ENCODE results near the gene IL4.

DNA sequence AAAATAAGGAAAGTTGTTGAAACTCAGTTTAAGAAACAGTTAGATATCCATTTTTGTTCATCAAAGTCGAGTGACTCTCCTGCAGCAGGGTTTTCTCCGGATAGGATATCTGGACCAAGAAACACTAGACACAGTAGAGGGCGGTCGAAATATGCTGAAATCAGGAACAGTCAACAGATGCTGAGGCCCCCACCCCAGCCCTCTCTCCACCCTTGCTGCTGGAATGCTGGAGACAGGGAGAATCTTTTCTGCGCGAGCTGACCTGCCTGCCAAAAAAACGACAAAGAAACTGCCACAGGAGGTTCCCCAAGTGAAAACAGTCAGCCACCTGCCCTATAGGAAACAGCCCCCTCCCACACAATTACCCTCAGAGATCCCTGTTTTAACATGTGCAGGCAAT lies 20.1 kb upstream of the IL4 start:
- TF ChIP-seq, protein P1, sequence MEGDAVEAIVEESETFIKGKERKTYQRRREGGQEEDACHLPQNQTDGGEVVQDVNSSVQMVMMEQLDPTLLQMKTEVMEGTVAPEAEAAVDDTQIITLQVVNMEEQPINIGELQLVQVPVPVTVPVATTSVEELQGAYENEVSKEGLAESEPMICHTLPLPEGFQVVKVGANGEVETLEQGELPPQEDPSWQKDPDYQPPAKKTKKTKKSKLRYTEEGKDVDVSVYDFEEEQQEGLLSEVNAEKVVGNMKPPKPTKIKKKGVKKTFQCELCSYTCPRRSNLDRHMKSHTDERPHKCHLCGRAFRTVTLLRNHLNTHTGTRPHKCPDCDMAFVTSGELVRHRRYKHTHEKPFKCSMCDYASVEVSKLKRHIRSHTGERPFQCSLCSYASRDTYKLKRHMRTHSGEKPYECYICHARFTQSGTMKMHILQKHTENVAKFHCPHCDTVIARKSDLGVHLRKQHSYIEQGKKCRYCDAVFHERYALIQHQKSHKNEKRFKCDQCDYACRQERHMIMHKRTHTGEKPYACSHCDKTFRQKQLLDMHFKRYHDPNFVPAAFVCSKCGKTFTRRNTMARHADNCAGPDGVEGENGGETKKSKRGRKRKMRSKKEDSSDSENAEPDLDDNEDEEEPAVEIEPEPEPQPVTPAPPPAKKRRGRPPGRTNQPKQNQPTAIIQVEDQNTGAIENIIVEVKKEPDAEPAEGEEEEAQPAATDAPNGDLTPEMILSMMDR (IDR thresholded peaks at IDR 0.05; ENCODE audit: low read depth, low read length): no peak
- no peak for TF ChIP-seq MYC (IDR thresholded peaks at IDR 0.05; ENCODE audit: low read depth, low read length)
